Panc1 (cell line): ENCODE measurements around the gene DLEU7. TPM values are rescaled to one million over a fixed set of nuclear protein-coding genes. Genes with fewer than 3 reads are reported as not detected.

ENCODE experiments used
- ATAC-seq: fragments of 200-7000 bp; cut with Tn5 transposase; 2 replicates; pipeline ENCODE4 v1.9.1; 2020; ENCODE audit warnings: mild to moderate bottlenecking, moderate library complexity
- BruUV-seq: library from RNA; stranded (reverse); fragments of 400-500 nt; replicated peaks from 2 replicates; lab custom pipeline; 2021; lab: Mats Ljungman, UMichigan
- CTCF ChIA-PET: fragments of 300-600 bp; sonication (Branson Sonifier 250); formaldehyde crosslinking; loops from one replicate; lab custom pipeline; 2022; ENCODE audit warnings: antibody characterized with exemption; lab: Charles Lee
- POLR2A ChIA-PET: fragments of 300-600 bp; sonication (Branson Sonifier 250); formaldehyde crosslinking; loops from one replicate; lab custom pipeline; 2022; ENCODE audit warnings: antibody characterized with exemption; lab: Charles Lee
- DNase-seq: peaks from one replicate; pipeline ENCODE4 v3.0.0-alpha.2; 2010; ENCODE audit warnings: low read depth, low spot score
- H3K27ac ChIP-seq: 2 replicates; pipeline ENCODE4 v1.5.1; 2011; ENCODE audit warnings: mild to moderate bottlenecking, low read length, inconsistent platforms
- H3K27me3 ChIP-seq: fragments of 200-500 bp; sonication (Bioruptor generic); 2 replicates; pipeline ENCODE4 v1.6.0; 2014; ENCODE audit warnings: low read length, inconsistent platforms; ENCODE audit not compliant: control insufficient read depth, insufficient read depth
- H3K36me3 ChIP-seq: fragments of 200-500 bp; sonication (Bioruptor generic); 2 replicates; pipeline ENCODE4 v1.5.1; 2014; ENCODE audit warnings: inconsistent platforms, mild to moderate bottlenecking, low read length, moderate library complexity; ENCODE audit not compliant: control insufficient read depth, insufficient read depth
- H3K4me1 ChIP-seq: 2 replicates; pipeline ENCODE4 v1.5.1; 2011; ENCODE audit warnings: inconsistent platforms, mild to moderate bottlenecking, low read length, moderate library complexity; ENCODE audit not compliant: control insufficient read depth, insufficient read depth
- H3K4me3 ChIP-seq, 2 experiments: 2 replicates each; pipeline ENCODE4 v1.5.1; 2011 to 2012; ENCODE audit warnings: low read depth in 2 of 2, low read length in 2 of 2, mild to moderate bottlenecking in 2 of 2, inconsistent platforms in 1 of 2, moderate library complexity in 1 of 2
- H3K9me3 ChIP-seq: fragments of 200-500 bp; sonication (Bioruptor generic); 2 replicates; pipeline ENCODE4 v1.5.1; 2014; ENCODE audit warnings: low read depth, mild to moderate bottlenecking, inconsistent platforms, low read length, moderate library complexity; ENCODE audit not compliant: control insufficient read depth, insufficient read depth
- POLR2AphosphoS5 ChIP-seq: IDR thresholded peaks from 2 replicates; pipeline ENCODE4 v1.6.1; 2012; ENCODE audit warnings: mild to moderate bottlenecking, low read depth, low read length, moderate library complexity
- SIN3A ChIP-seq: IDR thresholded peaks from 2 replicates; pipeline ENCODE4 v1.6.1; 2012; ENCODE audit warnings: low read depth, mild to moderate bottlenecking, low read length, moderate library complexity, borderline replicate concordance; ENCODE audit not compliant: insufficient read depth
- TCF7L2 ChIP-seq: IDR thresholded peaks from 2 replicates; pipeline ENCODE4 v1.6.1; 2011; ENCODE audit warnings: mild to moderate bottlenecking, low read depth, low read length, inconsistent platforms
- in situ Hi-C: cut with HindIII; loops from 2 replicates; pipeline ENCODE4 v1.10.0; 2016; ENCODE audit warnings: low sequenced_read_pairs, low pct_unique_long_range_greater_than_20kb
- intact Hi-C: fragments of 100-400 bp; cut with micrococcal nuclease; formaldehyde crosslinking; loops from one replicate; pipeline ENCODE4 v1.10.0; 2022; ENCODE audit not compliant: unreplicated experiment
- total RNA-seq: library from RNA; stranded (reverse); gene quantifications from one replicate; pipeline ENCODE4 v1.2.1, GENCODE V29; 2021; ENCODE audit not compliant: unreplicated experiment
- TF ChIP-seq, protein P1 (sequence below): fragments of 450-650 bp; IDR thresholded peaks from 2 replicates; pipeline ENCODE4 v1.5.1; 2017; ENCODE audit warnings: mild to moderate bottlenecking
- TF ChIP-seq, protein P2 (sequence below), 2 experiments: IDR thresholded peaks; 2 replicates each; pipeline ENCODE4 v1.6.1; 2011 to 2012; ENCODE audit warnings: low read depth in 2 of 2, control low read depth in 1 of 2, low read length in 1 of 2, mild to moderate bottlenecking in 1 of 2, moderate library complexity in 1 of 2; ENCODE audit not compliant: insufficient read depth in 1 of 2

Gene DLEU7
- total RNA-seq, 1 experiment from 2014 or later: not detected

GRCh38 chr13:50847501-50847900 lies 4.0 kb upstream of the DLEU7 start:
- H3K27me3 ChIP-seq: no peaks in the 10 kb centered on the region
- H3K4me1 ChIP-seq: no peaks in the 10 kb centered on the region
- ChIA-PET CTCF (no interaction called here), POLR2A (no interaction called here)
- ATAC-seq: no peak
- no peaks in the 10 kb centered on the region for H3K36me3 ChIP-seq
- no TSS peak for BruUV-seq
- H3K4me3 ChIP-seq: no peak overlapping the region
- H3K9me3 ChIP-seq: no peaks in the 10 kb centered on the region
- intact Hi-C loops (no loop called here), in situ Hi-C loops (no loop called here)
- TF ChIP-seq TCF7L2: no peak
- TF ChIP-seq POLR2AphosphoS5: no peak
- TF ChIP-seq SIN3A: no peak
- TF ChIP-seq, protein P1, sequence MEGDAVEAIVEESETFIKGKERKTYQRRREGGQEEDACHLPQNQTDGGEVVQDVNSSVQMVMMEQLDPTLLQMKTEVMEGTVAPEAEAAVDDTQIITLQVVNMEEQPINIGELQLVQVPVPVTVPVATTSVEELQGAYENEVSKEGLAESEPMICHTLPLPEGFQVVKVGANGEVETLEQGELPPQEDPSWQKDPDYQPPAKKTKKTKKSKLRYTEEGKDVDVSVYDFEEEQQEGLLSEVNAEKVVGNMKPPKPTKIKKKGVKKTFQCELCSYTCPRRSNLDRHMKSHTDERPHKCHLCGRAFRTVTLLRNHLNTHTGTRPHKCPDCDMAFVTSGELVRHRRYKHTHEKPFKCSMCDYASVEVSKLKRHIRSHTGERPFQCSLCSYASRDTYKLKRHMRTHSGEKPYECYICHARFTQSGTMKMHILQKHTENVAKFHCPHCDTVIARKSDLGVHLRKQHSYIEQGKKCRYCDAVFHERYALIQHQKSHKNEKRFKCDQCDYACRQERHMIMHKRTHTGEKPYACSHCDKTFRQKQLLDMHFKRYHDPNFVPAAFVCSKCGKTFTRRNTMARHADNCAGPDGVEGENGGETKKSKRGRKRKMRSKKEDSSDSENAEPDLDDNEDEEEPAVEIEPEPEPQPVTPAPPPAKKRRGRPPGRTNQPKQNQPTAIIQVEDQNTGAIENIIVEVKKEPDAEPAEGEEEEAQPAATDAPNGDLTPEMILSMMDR: no peak
- TF ChIP-seq, protein P2, sequence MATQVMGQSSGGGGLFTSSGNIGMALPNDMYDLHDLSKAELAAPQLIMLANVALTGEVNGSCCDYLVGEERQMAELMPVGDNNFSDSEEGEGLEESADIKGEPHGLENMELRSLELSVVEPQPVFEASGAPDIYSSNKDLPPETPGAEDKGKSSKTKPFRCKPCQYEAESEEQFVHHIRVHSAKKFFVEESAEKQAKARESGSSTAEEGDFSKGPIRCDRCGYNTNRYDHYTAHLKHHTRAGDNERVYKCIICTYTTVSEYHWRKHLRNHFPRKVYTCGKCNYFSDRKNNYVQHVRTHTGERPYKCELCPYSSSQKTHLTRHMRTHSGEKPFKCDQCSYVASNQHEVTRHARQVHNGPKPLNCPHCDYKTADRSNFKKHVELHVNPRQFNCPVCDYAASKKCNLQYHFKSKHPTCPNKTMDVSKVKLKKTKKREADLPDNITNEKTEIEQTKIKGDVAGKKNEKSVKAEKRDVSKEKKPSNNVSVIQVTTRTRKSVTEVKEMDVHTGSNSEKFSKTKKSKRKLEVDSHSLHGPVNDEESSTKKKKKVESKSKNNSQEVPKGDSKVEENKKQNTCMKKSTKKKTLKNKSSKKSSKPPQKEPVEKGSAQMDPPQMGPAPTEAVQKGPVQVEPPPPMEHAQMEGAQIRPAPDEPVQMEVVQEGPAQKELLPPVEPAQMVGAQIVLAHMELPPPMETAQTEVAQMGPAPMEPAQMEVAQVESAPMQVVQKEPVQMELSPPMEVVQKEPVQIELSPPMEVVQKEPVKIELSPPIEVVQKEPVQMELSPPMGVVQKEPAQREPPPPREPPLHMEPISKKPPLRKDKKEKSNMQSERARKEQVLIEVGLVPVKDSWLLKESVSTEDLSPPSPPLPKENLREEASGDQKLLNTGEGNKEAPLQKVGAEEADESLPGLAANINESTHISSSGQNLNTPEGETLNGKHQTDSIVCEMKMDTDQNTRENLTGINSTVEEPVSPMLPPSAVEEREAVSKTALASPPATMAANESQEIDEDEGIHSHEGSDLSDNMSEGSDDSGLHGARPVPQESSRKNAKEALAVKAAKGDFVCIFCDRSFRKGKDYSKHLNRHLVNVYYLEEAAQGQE (IDR thresholded peaks at IDR 0.05; ENCODE audit: insufficient read depth in 1 of 2, low read depth in 2 of 2, low read length in 1 of 2): no peak
- DNase-seq: no peak
- no peak overlapping the region for H3K27ac ChIP-seq

DNA sequence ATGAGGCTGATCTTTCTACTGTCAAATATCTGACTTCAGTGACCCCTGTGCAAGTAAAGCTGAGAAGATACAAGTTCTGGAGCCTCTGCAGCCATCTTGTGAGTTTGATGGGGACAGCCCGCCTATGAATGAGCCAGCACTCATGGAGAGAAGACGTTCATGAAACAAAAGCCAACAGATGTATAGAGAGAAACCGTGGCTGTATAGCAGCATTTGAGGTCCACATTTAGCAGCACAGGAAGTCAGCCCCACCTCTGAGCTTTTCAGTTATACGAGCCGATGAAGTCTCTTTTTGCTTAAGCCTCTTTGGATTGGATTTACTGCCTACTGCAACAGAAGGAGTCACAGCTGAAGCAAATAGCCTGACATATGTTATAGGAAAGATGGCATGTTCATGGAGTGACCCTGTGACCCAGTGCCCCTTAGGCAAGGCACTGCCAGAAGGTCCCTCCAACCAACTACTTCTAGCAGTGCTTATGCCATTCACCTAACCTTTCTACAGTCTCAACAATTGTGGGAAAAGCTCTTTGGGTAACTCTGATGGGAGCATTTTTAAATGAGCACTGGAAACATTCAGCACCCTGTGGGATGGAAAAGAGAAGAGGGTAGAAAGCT lies 3.5 kb upstream of the DLEU7 start:
- intact Hi-C loops: no loop called here
- CTCF ChIA-PET: no interaction called here
- H3K27me3 ChIP-seq: no peaks in the 10 kb centered on the region

More for the DNA sequence above, 3.5 kb upstream of the DLEU7 start:
- Histone ChIP-seq H3K36me3 (no peaks in the 10 kb centered on the region), H3K4me1 (no peaks in the 10 kb centered on the region), H3K9me3 (no peaks in the 10 kb centered on the region), H3K27ac (no peak overlapping the region), H3K4me3 (no peak overlapping the region)
- no peak for DNase-seq
- ATAC-seq: no peak
- no TSS peak for BruUV-seq
- in situ Hi-C loops: no loop called here
- POLR2A ChIA-PET: no interaction called here
- TF ChIP-seq, protein P2 (IDR thresholded peaks at IDR 0.05; ENCODE audit: insufficient read depth in 1 of 2, low read depth in 2 of 2, low read length in 1 of 2): no peak
- TF ChIP-seq, protein P1: no peak
- TF ChIP-seq POLR2AphosphoS5 (no peak), SIN3A (no peak), TCF7L2 (no peak)
